HepG2 (cell line): ENCODE data around the gene TMEM250. TPM values are rescaled to one million over a fixed set of nuclear protein-coding genes. Genes with fewer than 3 reads are reported as not detected.

ENCODE experiments used
- HNF4A ChIP-seq: sonication (generic); formaldehyde crosslinking; IDR thresholded peaks from 2 replicates; pipeline ENCODE4 v1.4.0; 2020; ENCODE audit warnings: missing genetic modification reagents
- KIAA2018 ChIP-seq: sonication (generic); formaldehyde crosslinking; IDR thresholded peaks from 2 replicates; pipeline ENCODE4 v1.5.0; 2020; ENCODE audit warnings: mild to moderate bottlenecking, missing genetic modification reagents, borderline replicate concordance
- NFAT5 ChIP-seq: sonication (generic); formaldehyde crosslinking; IDR thresholded peaks from 2 replicates; pipeline ENCODE4 v1.4.0; 2020; ENCODE audit warnings: missing genetic modification reagents
- RARA ChIP-seq: IDR thresholded peaks from 2 replicates; pipeline ENCODE4 v1.6.1; 2016; ENCODE audit warnings: missing genetic modification reagents, missing compliant biosample characterization
- TOPORS ChIP-seq: sonication (generic); formaldehyde crosslinking; IDR thresholded peaks from 2 replicates; pipeline ENCODE4 v1.8.0; 2023; ENCODE audit warnings: mild to moderate bottlenecking, missing genetic modification reagents
- ZNF253 ChIP-seq: sonication (generic); formaldehyde crosslinking; IDR thresholded peaks from 2 replicates; pipeline ENCODE4 v1.8.0; 2022; ENCODE audit warnings: mild to moderate bottlenecking, missing genetic modification reagents, borderline replicate concordance
- ZNF256 ChIP-seq: sonication (generic); formaldehyde crosslinking; conservative IDR thresholded peaks from 2 replicates; pipeline ENCODE4 v1.4.0; 2020; ENCODE audit warnings: missing genetic modification reagents
- ZNF7 ChIP-seq: IDR thresholded peaks from 2 replicates; pipeline ENCODE4 v1.6.1; 2016; ENCODE audit warnings: missing biosample characterization, missing genetic modification reagents
- polyA plus RNA-seq, 8 experiments: library from polyadenylated mRNA; depleted of rRNA in 3 of 8; stranded (reverse) in 7 of 8; unstranded in 1 of 8; fragments of >200 nt; fragmentation: Illumina TruSeq in 4 of 8; extraction: Trizol in 4 of 8; gene quantifications; 2 replicates each; pipeline versions ENCODE4 v1.2.1 to v1.2.3, GENCODE V29; 2011 to 2016; ENCODE audit warnings: low read depth in 4 of 8, missing spikeins in 1 of 8, mixed read lengths in 1 of 8; ENCODE audit not compliant: insufficient read depth in 1 of 8
- total RNA-seq, 5 experiments: library from RNA; depleted of rRNA; stranded (reverse); fragments of >200 nt; fragmentation: Illumina TruSeq; extraction: Trizol; gene quantifications; 2 replicates each; pipeline ENCODE4 v1.2.3, GENCODE V29; 2016; ENCODE audit warnings: low read depth in 1 of 5
- TF ChIP-seq, protein P1 (sequence below): sonication (generic); formaldehyde crosslinking; IDR thresholded peaks from 2 replicates; pipeline ENCODE4 v1.5.0; 2020; ENCODE audit warnings: missing genetic modification reagents, mild to moderate bottlenecking, borderline replicate concordance
- TF ChIP-seq, protein P2 (sequence below): sonication (generic); formaldehyde crosslinking; IDR thresholded peaks from 2 replicates; pipeline ENCODE4 v1.5.0; 2020; ENCODE audit warnings: mild to moderate bottlenecking, missing genetic modification reagents

TMEM250 gene
- total and polyA plus RNA-seq, 2 of the 13 experiments (the other 11 are each of a cell fraction or from before 2014, with no cell fraction given): 5.5 to 13.9 TPM

- TF ChIP-seq RARA (CRISPR knock-in tag): 0 out of 2 replicates have a peak, but pooled peaks have one; percentile 15
- TF ChIP-seq, protein P1, sequence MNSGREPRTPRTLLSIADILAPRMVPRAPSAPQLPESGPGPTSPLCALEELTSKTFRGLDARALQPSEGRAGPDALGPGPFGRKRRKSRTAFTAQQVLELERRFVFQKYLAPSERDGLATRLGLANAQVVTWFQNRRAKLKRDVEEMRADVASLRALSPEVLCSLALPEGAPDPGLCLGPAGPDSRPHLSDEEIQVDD (CRISPR knock-in tag): no peak
- no peak; the same call in 1 of the 2 replicates for TF ChIP-seq TOPORS (CRISPR knock-in tag)
- no peak for TF ChIP-seq KIAA2018 (CRISPR knock-in tag)
- TF ChIP-seq ZNF7 (CRISPR knock-in tag): no peak
- no peak for TF ChIP-seq ZNF256 (CRISPR knock-in tag)
- TF ChIP-seq, protein P2, sequence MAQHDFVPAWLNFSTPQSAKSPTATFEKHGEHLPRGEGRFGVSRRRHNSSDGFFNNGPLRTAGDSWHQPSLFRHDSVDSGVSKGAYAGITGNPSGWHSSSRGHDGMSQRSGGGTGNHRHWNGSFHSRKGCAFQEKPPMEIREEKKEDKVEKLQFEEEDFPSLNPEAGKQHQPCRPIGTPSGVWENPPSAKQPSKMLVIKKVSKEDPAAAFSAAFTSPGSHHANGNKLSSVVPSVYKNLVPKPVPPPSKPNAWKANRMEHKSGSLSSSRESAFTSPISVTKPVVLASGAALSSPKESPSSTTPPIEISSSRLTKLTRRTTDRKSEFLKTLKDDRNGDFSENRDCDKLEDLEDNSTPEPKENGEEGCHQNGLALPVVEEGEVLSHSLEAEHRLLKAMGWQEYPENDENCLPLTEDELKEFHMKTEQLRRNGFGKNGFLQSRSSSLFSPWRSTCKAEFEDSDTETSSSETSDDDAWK (CRISPR knock-in tag): no peak
- TF ChIP-seq HNF4A: no peak
- TF ChIP-seq NFAT5: no peak
- TF ChIP-seq ZNF253 (CRISPR knock-in tag): no peak
Measured at GRCh38 chr9:136122425-136123383, 4.0 kb upstream of the TMEM250 start (continued).
